ENCODE results near the gene GRM8.

GRM8 gene

GRCh38 chr7:126715076-126715475 is 537.7 kb downstream of the GRM8 start:
- no peak for DNase-seq
- TF ChIP-seq CTCF (IDR thresholded peaks at IDR 0.05; ENCODE audit: low read depth, low read length) = no peak

GRCh38 chr7:126702242-126703016 is 550.3 kb downstream of the GRM8 start:
- Histone ChIP-seq H3K4me3 (ENCODE audit: low read depth, low read length) (no peak overlapping the region), H3K36me3 (no peaks in the 10 kb centered on the region), H3K27me3 (ENCODE audit: insufficient read depth, low read depth, severe bottlenecking) (no peaks in the 10 kb centered on the region), H3K27ac (peak overlapping the region; percentile 56), H3K9me3 (ENCODE audit: severe bottlenecking) (no peaks in the 10 kb centered on the region)
- no peak for DNase-seq
- TF ChIP-seq CTCF (IDR thresholded peaks at IDR 0.05; ENCODE audit: low read depth, low read length) = no peak

More at GRCh38 chr7:126715076-126715475, 537.7 kb downstream of the GRM8 start:
- Histone ChIP-seq H3K9me3 (ENCODE audit: severe bottlenecking) (no peaks in the 10 kb centered on the region), H3K27me3 (ENCODE audit: insufficient read depth, low read depth, severe bottlenecking) (no peaks in the 10 kb centered on the region), H3K36me3 (no peaks in the 10 kb centered on the region), H3K4me3 (ENCODE audit: low read depth, low read length) (no peak overlapping the region), H3K27ac (no peak overlapping the region)

- no peak for TF ChIP-seq CTCF (IDR thresholded peaks at IDR 0.05; ENCODE audit: low read depth, low read length)
- Histone ChIP-seq H3K27ac (peak overlapping the region; percentile 56), H3K4me3 (ENCODE audit: low read depth, low read length) (no peak overlapping the region), H3K36me3 (no peaks in the 10 kb centered on the region), H3K9me3 (ENCODE audit: severe bottlenecking) (no peaks in the 10 kb centered on the region), H3K27me3 (ENCODE audit: insufficient read depth, low read depth, severe bottlenecking) (no peaks in the 10 kb centered on the region)
- peak; percentile 65 for DNase-seq
Measured at GRCh38 chr7:126700807-126701604, 551.7 kb downstream of the GRM8 start.

- Histone ChIP-seq H3K27ac (no peak overlapping the region), H3K36me3 (no peaks in the 10 kb centered on the region), H3K4me3 (ENCODE audit: low read depth, low read length) (no peak overlapping the region), H3K27me3 (ENCODE audit: insufficient read depth, low read depth, severe bottlenecking) (no peaks in the 10 kb centered on the region), H3K9me3 (ENCODE audit: severe bottlenecking) (no peaks in the 10 kb centered on the region)
- TF ChIP-seq CTCF (IDR thresholded peaks at IDR 0.05; ENCODE audit: low read depth, low read length) = no peak
- DNase-seq = no peak
Measured at GRCh38 chr7:126699707-126700106, 553.0 kb downstream of the GRM8 start.

- no peak overlapping the region for H3K27ac ChIP-seq
- no peaks in the 10 kb centered on the region for H3K9me3 ChIP-seq (ENCODE audit: severe bottlenecking)
- no peaks in the 10 kb centered on the region for H3K36me3 ChIP-seq
- no peak for DNase-seq
- no peak for TF ChIP-seq CTCF (IDR thresholded peaks at IDR 0.05; ENCODE audit: low read depth, low read length)
- H3K27me3 ChIP-seq (ENCODE audit: insufficient read depth, low read depth, severe bottlenecking) = no peaks in the 10 kb centered on the region
- no peak overlapping the region for H3K4me3 ChIP-seq (ENCODE audit: low read depth, low read length)
Measured at GRCh38 chr7:126698909-126699308, 553.8 kb downstream of the GRM8 start.
